ENCODE data around the gene PTPRN2.

- no peak for TF ChIP-seq CTCF (conservative IDR thresholded peaks at IDR 0.05 in 1 of 2, IDR thresholded peaks at IDR 0.05 in 1 of 2; ENCODE audit: extremely low read depth in 1 of 2, insufficient read depth in 1 of 2, low read depth in 1 of 2, low read length in 2 of 2)
- no peak for TF ChIP-seq EZH2 (IDR thresholded peaks at IDR 0.05; ENCODE audit: borderline replicate concordance, low read length)
These were observed 127.0 kb downstream of the PTPRN2 start for GRCh38 chr7:158460665-158461064.

Measured in mammary epithelial cell (primary cell).